WTC11 (cell line): Measurements from ENCODE around the gene TM4SF1.

Experiments
- CREM ChIP-seq: sonication (generic); formaldehyde crosslinking; IDR thresholded peaks from 2 replicates; pipeline ENCODE4 v1.8.1; 2022; ENCODE audit warnings: mild to moderate bottlenecking, missing genetic modification reagents, moderate library complexity
- ETV6 ChIP-seq: sonication (generic); formaldehyde crosslinking; IDR thresholded peaks from 2 replicates; pipeline ENCODE4 v1.8.1; 2022; ENCODE audit warnings: mild to moderate bottlenecking, missing genetic modification reagents
- TF ChIP-seq, protein P1 (sequence below): fragments of 200-600 bp; IDR thresholded peaks from 2 replicates; pipeline ENCODE4 v1.8.0; 2022; ENCODE audit warnings: antibody characterized with exemption
- TF ChIP-seq, protein P2 (sequence below): sonication (generic); formaldehyde crosslinking; IDR thresholded peaks from 2 replicates; pipeline ENCODE4 v1.8.1; 2023; ENCODE audit warnings: mild to moderate bottlenecking, missing genetic modification reagents
- TF ChIP-seq, protein P3 (sequence below): sonication (generic); formaldehyde crosslinking; IDR thresholded peaks from 2 replicates; pipeline ENCODE4 v1.8.1; 2022; ENCODE audit warnings: mild to moderate bottlenecking, missing genetic modification reagents, moderate library complexity, borderline replicate concordance
- TF ChIP-seq, protein P4 (sequence below): sonication (generic); formaldehyde crosslinking; IDR thresholded peaks from 2 replicates; pipeline ENCODE4 v1.8.0; 2023; ENCODE audit warnings: mild to moderate bottlenecking, missing genetic modification reagents
- TF ChIP-seq, protein P5 (sequence below): sonication (generic); formaldehyde crosslinking; IDR thresholded peaks from 2 replicates; pipeline ENCODE4 v1.8.1; 2023; ENCODE audit warnings: mild to moderate bottlenecking, missing genetic modification reagents, moderate library complexity

DNA sequence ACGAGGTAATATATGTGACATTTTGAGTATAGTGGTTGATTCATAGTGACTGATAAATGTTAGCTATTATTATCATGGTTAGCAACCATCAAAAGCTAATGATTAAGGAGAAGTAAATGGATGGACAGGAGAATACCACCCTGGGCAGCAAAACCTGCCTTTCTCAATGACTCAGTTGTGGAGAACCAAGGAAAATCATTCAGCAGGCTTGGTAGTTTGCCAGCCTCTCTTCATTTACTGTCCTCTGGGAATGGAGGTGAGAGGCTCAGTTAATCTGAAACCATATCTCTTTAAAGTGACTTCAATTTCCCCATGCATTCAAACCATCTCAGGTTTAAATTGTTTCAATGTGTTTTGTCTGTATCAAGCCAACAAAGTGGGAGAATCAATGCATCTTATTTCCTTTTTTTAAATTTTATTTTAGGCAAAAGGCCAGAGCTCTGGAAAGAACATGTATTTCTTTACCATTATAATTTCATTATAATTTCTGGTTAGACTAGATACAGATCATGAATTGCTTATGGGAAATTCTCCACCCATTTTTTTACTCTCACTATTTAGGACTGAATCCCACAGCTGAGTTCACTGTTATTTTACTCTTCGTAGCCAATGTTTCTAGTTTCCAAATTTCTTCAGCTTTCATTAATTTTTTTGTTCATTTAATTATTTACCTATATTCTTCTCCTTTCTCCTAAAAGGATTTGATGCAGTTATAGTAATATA, 46.7 kb downstream of the TM4SF1 start:
- TF ChIP-seq, protein P1, sequence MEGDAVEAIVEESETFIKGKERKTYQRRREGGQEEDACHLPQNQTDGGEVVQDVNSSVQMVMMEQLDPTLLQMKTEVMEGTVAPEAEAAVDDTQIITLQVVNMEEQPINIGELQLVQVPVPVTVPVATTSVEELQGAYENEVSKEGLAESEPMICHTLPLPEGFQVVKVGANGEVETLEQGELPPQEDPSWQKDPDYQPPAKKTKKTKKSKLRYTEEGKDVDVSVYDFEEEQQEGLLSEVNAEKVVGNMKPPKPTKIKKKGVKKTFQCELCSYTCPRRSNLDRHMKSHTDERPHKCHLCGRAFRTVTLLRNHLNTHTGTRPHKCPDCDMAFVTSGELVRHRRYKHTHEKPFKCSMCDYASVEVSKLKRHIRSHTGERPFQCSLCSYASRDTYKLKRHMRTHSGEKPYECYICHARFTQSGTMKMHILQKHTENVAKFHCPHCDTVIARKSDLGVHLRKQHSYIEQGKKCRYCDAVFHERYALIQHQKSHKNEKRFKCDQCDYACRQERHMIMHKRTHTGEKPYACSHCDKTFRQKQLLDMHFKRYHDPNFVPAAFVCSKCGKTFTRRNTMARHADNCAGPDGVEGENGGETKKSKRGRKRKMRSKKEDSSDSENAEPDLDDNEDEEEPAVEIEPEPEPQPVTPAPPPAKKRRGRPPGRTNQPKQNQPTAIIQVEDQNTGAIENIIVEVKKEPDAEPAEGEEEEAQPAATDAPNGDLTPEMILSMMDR, result no peak
- TF ChIP-seq, protein P2, sequence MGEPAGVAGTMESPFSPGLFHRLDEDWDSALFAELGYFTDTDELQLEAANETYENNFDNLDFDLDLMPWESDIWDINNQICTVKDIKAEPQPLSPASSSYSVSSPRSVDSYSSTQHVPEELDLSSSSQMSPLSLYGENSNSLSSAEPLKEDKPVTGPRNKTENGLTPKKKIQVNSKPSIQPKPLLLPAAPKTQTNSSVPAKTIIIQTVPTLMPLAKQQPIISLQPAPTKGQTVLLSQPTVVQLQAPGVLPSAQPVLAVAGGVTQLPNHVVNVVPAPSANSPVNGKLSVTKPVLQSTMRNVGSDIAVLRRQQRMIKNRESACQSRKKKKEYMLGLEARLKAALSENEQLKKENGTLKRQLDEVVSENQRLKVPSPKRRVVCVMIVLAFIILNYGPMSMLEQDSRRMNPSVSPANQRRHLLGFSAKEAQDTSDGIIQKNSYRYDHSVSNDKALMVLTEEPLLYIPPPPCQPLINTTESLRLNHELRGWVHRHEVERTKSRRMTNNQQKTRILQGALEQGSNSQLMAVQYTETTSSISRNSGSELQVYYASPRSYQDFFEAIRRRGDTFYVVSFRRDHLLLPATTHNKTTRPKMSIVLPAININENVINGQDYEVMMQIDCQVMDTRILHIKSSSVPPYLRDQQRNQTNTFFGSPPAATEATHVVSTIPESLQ (CRISPR knock-in tag), result no peak
- TF ChIP-seq, protein P3, sequence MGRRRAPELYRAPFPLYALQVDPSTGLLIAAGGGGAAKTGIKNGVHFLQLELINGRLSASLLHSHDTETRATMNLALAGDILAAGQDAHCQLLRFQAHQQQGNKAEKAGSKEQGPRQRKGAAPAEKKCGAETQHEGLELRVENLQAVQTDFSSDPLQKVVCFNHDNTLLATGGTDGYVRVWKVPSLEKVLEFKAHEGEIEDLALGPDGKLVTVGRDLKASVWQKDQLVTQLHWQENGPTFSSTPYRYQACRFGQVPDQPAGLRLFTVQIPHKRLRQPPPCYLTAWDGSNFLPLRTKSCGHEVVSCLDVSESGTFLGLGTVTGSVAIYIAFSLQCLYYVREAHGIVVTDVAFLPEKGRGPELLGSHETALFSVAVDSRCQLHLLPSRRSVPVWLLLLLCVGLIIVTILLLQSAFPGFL (CRISPR knock-in tag), result no peak
- TF ChIP-seq ETV6 (CRISPR knock-in tag) (no peak), CREM (CRISPR knock-in tag) (no peak)
- TF ChIP-seq, protein P4, sequence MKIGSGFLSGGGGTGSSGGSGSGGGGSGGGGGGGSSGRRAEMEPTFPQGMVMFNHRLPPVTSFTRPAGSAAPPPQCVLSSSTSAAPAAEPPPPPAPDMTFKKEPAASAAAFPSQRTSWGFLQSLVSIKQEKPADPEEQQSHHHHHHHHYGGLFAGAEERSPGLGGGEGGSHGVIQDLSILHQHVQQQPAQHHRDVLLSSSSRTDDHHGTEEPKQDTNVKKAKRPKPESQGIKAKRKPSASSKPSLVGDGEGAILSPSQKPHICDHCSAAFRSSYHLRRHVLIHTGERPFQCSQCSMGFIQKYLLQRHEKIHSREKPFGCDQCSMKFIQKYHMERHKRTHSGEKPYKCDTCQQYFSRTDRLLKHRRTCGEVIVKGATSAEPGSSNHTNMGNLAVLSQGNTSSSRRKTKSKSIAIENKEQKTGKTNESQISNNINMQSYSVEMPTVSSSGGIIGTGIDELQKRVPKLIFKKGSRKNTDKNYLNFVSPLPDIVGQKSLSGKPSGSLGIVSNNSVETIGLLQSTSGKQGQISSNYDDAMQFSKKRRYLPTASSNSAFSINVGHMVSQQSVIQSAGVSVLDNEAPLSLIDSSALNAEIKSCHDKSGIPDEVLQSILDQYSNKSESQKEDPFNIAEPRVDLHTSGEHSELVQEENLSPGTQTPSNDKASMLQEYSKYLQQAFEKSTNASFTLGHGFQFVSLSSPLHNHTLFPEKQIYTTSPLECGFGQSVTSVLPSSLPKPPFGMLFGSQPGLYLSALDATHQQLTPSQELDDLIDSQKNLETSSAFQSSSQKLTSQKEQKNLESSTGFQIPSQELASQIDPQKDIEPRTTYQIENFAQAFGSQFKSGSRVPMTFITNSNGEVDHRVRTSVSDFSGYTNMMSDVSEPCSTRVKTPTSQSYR (CRISPR knock-in tag), result no peak
- TF ChIP-seq, protein P5, sequence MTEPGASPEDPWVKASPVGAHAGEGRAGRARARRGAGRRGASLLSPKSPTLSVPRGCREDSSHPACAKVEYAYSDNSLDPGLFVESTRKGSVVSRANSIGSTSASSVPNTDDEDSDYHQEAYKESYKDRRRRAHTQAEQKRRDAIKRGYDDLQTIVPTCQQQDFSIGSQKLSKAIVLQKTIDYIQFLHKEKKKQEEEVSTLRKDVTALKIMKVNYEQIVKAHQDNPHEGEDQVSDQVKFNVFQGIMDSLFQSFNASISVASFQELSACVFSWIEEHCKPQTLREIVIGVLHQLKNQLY (CRISPR knock-in tag), result no peak
